ENCODE data around the gene ARHGAP33.
A peak's percentile ranks its signal among the peaks of the same experiment; 100 is the strongest.

Gene ARHGAP33

DNA sequence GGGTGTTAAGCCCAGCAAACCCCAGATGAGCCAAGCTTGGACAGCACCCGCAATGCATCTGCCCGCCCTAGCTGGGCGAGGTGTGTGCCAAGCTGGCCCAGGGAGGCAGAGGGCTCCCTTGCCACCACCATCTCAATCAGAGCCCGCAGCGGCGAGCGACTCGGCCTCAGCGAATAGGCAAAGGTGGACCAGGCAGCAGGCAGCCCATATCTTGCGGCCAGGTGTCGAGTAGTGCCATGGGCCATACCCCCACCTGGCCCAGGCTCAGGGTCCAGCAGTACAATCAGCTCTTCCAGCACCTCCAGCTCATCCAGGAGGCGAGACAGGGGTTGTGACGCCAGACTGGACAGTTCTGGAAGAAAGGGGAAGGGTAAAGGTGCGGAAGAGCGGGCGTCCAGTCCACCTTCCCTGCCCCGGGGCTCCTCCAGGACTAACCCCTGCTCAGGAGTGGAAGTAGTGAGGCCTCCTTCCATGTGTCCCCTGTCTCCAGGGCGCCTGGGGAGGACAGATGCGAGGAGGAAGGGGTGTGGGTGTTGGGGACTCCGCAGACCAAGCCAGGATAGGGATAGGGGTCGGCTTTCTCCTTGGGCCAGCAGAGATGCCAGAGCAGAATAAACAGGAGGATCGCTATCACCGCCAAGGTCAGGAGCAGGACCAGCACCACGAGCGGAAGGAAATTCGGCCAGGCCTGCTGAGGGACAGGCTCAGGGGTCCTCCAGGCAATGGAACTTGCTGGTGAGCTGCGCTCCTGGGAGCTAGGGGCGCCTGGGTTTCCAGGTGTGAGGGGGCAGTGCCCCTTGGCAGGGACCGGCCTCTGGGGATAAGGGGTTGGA lies 35.9 kb upstream of the ARHGAP33 start:
- DNase-seq (ENCODE audit: low read depth): no peak

GRCh38 chr19:35740108-35740422 lies 35.3 kb upstream of the ARHGAP33 start:
- no peak for DNase-seq (ENCODE audit: low read depth)

GRCh38 chr19:35740423-35741202 lies 34.8 kb upstream of the ARHGAP33 start:
- DNase-seq (ENCODE audit: low read depth): peak; percentile 97

GRCh38 chr19:35741203-35741515 lies 34.2 kb upstream of the ARHGAP33 start:
- no peak for DNase-seq (ENCODE audit: low read depth)

DNA sequence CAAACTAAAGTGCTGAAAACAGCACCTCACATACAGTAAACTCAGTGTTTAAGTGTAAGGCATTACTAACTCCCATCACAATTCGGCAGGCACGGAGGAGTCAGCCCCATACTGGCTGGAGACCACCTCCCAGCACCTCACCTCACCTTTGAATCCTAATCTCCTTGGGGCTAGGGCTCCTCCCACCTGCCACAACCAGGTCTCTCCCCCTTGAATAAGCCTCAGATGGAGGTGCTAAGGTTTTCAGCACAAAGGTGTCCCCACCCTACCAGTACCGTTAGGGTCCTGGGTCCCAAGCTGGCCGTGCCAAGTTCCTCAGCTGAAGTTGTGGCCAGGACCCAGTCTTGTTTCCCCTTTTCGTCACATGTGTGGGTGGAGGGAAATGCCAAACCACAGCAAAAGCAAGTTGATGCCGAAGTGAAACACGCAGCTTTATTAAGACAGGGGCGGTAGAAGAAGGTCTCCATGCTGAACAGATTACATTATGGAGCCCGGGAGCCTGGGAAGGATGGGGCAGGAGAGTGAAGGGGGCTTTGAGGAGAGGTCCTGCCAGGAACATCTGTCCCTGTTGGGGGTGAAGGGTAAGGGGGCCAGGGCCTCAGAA lies 33.1 kb upstream of the ARHGAP33 start, which contains the start of gene IGFLR1:
IGFLR1 (minus strand) TSS at position 332 of the 604 bp plus-strand sequence. CDS start 1,272 bp downstream, outside the sequence.
- DNase-seq (ENCODE audit: low read depth): no peak

DNA sequence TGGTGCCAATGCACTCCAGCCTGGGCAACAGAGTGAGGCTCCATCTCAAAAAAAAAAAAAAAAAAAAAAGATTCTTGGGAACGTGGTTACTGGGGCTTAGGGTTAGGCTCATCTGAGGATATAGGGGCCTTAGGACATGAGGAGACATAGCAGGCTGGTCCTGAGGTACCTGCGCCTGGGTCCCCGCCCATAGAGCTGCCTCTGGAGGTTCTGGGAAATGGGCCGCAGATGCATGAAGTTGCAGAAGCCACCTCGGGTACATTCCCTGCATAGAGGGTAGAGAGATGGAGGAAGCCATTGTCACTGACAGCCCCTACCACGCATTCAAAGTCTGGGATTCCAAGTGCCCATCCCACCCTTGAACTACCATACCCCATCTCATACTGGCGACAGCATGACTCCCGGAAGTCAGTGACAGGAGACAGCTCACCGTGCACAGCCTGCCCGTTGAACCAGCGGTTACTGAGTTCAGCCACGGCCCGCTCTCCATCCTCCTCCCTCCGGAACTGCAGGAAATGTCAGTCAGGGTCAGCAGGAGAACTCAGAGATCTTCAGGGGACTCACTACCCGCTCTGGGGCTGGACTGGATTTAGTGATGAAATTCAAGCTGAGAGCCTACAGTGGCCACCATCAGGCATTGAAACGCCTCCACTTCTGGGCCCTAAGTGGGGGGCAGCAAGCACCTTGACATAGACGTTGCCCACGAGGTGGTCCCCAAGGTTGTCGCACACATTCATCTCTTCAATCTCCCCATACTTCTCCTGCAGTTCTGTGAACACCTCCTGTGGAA lies 31.5 kb upstream of the ARHGAP33 start:
- DNase-seq (ENCODE audit: low read depth): no peak

DNA sequence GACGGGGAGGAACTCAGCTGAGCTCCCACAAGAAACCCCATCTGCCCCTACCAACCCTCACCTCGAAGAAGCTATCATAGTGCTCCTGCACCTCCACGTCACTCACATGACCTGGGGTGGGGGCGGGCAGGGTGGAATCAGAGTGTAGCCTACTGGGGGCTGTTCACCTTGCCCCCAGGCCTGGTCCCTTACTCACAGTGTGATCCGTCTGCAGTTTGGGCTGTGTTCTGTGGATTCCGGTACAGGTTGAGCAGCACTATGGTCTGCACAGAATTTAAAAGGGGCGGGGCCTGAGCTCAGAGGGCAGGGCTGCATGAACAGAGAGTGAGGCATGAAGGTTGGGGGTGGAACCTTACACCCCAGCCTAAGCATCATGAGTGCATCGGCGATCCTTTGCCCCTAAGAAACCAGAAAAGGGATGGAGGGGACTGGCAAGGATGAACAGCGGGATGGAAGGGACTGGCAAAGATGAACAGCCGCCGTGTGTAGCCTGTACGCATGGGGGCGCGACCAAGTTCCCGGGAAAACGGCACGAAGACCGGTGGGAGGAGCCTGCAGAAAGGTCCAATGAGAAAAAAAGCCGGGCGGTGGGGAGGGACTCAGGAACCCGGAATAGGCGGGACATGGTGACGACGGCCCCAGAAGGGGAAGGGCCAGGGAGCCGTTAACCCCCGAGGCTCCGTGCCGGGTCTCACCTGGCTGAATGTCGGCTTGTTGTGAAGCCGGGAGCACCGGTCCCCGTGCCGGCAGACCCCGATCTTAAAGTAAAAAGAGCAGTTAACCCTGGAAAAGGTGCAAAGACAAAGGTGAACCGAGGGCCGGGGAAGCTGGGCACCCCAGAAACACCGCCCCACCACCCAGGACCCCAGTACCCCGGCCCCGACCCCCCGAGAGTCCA lies 30.7 kb upstream of the ARHGAP33 start:
- DNase-seq (ENCODE audit: low read depth): peak; percentile 94

- peak; percentile 99 for DNase-seq (ENCODE audit: low read depth)
These were observed 29.9 kb upstream of the ARHGAP33 start, which contains the start of the genes PSENEN and U2AF1L4 for GRCh38 chr19:35745328-35746086. TSS of gene PSENEN (plus strand) at chr19:35745651. CDS start at chr19:35745931, 280 bp downstream. TSS of gene U2AF1L4 (minus strand) at chr19:35745418. CDS start at chr19:35745391, 27 bp downstream.

- DNase-seq (ENCODE audit: low read depth): no peak
These were observed 29.3 kb upstream of the ARHGAP33 start for GRCh38 chr19:35746087-35746462.

DNA sequence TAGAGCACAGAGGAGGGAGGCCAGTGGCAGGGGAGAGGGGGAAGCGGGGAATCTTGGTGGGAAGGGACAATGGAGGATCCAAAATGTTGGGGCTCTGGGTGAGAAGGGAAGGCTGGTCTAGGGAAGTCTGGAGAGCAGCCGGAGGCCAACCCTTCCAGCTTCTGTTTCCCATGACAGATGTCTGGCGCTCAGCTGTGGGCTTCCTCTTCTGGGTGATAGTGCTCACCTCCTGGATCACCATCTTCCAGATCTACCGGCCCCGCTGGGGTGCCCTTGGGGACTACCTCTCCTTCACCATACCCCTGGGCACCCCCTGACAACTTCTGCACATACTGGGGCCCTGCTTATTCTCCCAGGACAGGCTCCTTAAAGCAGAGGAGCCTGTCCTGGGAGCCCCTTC lies 28.8 kb upstream of the ARHGAP33 start:
- no peak for DNase-seq (ENCODE audit: low read depth)

- DNase-seq (ENCODE audit: low read depth): peak; percentile 99
These were observed 27.0 kb upstream of the ARHGAP33 start, which contains the start of gene LIN37 for GRCh38 chr19:35748106-35749020. TSS of gene LIN37 (plus strand) at chr19:35748576. CDS start at chr19:35748725, 149 bp downstream.

DNA sequence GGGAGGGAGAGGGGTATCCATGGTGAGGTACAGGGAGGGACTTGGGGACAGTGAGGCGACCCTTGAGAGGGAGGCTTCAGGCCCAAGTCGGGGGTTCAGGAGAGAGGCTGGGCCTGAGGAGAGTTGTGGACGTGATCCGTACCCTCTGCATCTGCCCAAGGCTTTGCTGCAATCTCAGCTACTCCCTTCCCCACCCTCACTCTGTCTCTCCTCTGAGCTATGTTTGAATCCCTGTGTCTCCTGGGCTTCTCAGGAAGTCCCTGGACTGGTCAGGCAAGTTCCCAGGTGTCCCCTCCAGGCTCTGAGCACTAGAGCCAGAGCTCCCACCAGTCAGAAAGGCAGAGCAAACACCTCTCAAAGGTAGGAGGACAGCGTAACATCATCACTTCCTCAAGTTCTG lies 25.2 kb upstream of the ARHGAP33 start:
- no peak for DNase-seq (ENCODE audit: low read depth)

DNA sequence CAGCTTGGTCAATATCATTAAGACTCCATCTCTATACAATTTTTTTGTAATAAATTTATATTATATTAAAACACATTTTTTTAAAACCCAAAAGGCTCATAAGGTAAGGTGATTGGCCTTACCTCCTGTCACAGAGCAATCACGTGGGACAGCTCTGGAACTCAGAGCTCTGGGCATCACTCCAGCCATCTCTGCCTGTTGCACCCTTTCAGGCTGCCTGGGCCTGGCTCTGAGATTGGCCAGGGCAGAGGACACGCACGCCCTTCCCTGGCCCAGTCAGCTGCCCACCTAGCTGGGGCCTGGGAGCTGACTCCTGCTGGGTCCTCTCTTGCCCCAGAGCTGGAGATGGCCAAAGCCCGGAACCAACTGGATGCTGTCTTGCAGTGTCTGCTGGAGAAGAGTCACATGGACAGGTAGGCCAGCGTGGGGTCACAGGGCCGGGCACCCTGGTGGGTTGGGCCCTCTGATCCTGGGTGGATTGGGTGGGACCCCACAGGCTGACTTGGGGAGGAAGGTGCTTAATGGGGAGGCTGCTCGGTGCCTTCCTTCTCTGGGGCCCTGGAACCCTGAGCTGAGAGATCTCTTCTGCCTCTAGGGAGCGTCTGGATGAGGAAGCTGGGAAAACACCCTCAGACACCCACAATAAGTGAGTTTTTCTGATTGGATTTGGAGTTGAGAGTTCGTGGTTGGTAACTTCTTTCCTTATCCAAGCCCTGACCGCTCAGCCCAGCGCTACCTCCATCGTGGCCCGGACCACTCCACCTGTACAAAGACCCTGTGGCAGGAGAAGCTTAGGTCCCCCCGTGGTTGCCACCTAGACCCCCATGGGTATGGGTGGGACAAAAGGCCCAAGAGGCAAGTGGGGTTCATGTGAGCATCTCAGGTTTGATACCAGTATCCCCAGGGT lies 23.3 kb upstream of the ARHGAP33 start:
- DNase-seq (ENCODE audit: low read depth): no peak

GRCh38 chr19:35752746-35753350 lies 22.5 kb upstream of the ARHGAP33 start:
- no peak for DNase-seq (ENCODE audit: low read depth)

- no peak for DNase-seq (ENCODE audit: low read depth)
These were observed 21.6 kb upstream of the ARHGAP33 start for GRCh38 chr19:35753634-35754369.

DNA sequence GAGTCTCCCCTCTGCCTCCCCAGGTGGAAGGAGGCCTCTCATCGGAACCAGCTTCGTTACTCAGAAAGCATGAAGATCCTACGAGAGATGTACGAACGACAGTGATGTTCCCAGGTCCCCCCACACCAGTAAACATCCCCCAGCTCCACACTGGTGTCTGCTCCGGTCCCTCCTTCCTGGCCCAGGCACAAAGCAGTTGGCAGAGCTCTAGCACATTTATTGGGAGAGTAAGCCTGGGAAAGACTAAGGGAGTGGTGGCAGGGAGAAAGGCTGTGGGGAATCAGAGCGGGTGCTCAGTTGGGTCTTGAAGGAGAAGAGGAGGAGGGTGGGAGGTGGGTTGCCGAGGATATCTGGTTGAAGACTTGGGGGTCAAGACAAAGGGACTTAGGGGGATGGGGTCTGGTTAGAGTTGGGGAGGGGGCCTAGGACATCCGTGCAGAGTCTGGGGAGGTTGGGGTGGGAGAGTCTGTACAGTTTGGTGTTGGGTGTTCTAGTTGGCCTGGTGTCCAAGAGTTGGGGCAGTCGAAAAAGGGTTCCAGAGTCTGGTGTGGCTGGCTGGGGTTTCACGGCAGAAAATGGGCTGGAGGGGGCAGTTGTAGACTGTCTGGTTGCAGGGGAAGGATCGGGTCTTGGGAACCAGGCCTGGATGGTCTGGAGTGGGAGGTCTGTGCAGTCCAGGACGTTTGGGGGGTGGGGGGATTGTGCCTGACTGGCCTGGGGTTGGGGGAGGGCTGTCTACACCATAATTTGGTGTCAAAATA lies 20.8 kb upstream of the ARHGAP33 start:
- no peak for DNase-seq (ENCODE audit: low read depth)

All from fibroblast of gingiva (primary cell).